GM03348 (cell line): ENCODE results near the gene BTG1.
"Not testable (repeated sequence)": the region's sequence is repeated elsewhere in the genome, so short reads cannot be mapped to it uniquely, and the experiment has no call there.

Source experiments
- DNase-seq: peaks from one replicate; pipeline ENCODE4 v3.0.0; 2012; ENCODE audit warnings: low spot score

BTG1 gene

DNA sequence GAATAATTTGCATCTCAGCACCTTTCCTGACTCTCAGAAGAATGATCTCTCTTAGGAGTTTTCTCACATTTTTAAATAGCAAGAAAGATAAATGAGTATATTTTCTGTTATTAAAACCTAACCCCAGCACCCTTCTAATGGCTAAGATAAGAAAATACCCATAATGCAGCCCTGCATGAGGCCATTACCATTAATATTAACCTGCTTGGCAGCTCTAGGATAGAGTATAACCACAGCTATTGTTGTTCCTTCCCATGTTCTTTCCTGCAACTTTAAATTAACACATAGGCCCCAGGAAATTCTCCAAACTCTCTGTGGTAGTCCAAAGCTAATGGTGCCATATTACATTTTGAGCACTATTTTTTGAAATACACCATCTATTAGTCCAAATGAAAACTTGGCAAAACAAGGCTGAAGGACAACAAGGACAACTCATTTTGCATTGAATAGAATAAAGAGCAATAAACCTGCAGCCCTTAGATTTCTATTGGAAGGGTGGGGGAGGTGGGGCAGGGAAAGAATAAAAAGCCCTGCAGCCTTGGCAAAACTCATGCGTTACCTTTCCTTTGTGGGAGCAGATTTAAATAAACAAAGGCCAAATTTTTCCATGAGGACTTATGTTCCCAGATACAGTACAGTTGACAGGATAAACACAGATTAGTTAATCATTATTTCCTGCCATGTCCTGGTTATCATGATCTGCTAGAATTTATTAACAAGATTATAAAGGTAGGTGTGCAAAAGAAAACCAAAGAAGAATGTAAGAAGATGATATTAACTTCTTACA is 46.9 kb downstream of the BTG1 start:
- no peak for DNase-seq

GRCh38 chr12:92096346-92097136 is 49.1 kb downstream of the BTG1 start:
- no peak for DNase-seq

DNA sequence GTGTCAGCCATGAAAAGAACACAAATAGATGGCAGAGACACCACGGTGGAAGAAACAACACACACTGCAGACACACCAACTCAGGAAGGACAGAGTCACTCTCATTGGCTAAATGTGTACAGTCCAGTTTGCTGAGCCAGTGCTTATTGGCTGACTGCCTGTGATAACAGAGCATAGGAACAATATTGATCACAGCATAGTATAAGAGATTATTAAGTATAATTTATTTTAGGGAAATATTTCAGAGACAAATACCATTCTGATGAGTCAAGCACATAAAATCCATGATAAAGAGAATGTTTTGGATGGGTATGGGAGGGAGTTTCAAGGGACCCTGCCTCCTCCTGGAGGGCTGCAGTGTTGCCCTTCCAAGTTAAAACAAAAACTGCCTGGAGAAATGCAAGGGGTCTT is 50.9 kb downstream of the BTG1 start:
- peak; percentile 29 for DNase-seq

DNA sequence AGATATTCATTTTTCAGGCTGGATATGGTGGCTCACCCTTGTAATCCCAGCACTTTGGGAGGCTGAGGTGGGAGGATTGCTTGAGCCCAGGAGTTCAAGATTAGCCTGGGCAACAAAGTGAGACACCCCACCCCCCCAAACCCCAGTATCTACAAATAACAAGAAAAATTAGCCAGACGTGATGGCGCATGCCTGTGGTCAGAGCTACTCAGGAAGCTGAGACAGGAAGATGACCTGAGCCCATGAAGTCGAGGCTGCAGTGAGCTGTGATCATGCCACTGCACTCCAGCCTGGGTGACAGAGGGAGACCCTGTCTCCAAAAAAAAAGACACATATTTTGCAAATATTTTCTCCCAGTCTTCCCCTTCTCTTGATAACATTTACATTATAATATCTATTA is 51.3 kb downstream of the BTG1 start:
- not testable (repeated sequence) for DNase-seq
